SK-N-SH (cell line): ENCODE results near the gene PREB. TPM values are rescaled to one million over a fixed set of nuclear protein-coding genes. Genes with fewer than 3 reads are reported as not detected.

ENCODE experiments used
- CTCF ChIA-PET: fragments of 300-600, 350-600 bp; formaldehyde crosslinking; extraction: SDS; loops from one replicate; lab custom pipeline; 2021; lab: Yijun Ruan, JAX
- POLR2A ChIA-PET: fragments of 350-600 bp; sonication (Branson Sonifier 250); formaldehyde crosslinking; extraction: SDS; loops from one replicate; lab custom pipeline; 2020; ENCODE audit warnings: antibody characterized with exemption, inconsistent platforms; lab: Yijun Ruan, JAX
- DNase-seq: peaks from one replicate; pipeline ENCODE4 v3.0.0; 2012
- H2AFZ ChIP-seq: fragments of 200-600 bp; sonication (generic); 2 replicates; pipeline ENCODE4 v1.8.1; 2016; ENCODE audit warnings: antibody characterized with exemption, mild to moderate bottlenecking, low read depth
- H3F3A ChIP-seq: fragments of 200-600 bp; sonication (generic); replicated peaks from 2 replicates; pipeline ENCODE3; 2016; ENCODE audit warnings: antibody characterized with exemption, mild to moderate bottlenecking; ENCODE audit not compliant: insufficient read depth
- H3K27ac ChIP-seq, 2 experiments: fragments of 200-500 bp in 1 of 2; fragments of 200-600 bp in 1 of 2; sonication (Bioruptor generic) in 1 of 2; sonication (generic), shearing (Covaris generic) in 1 of 2; 2 replicates each; pipeline versions ENCODE4 v1.5.1 to v1.6.1; 2014 to 2016; ENCODE audit warnings: low read depth in 2 of 2, inconsistent platforms in 1 of 2, low read length in 1 of 2, mild to moderate bottlenecking in 1 of 2, mixed read lengths in 1 of 2
- H3K27me3 ChIP-seq: fragments of 200-600 bp; sonication (generic), shearing (Covaris generic); 2 replicates; pipeline ENCODE4 v1.6.1; 2016; ENCODE audit warnings: mixed run types; ENCODE audit not compliant: insufficient read depth
- H3K36me3 ChIP-seq, 2 experiments: fragments of 200-500 bp in 1 of 2; fragments of 200-600 bp in 1 of 2; sonication (Bioruptor generic) in 1 of 2; sonication (generic) in 1 of 2; replicated peaks in 1 of 2; 2 replicates each; pipeline versions ENCODE3 to v1.5.1; 2014 to 2016; ENCODE audit warnings: low read length in 1 of 2, mild to moderate bottlenecking in 1 of 2; ENCODE audit not compliant: insufficient read depth in 2 of 2, control insufficient read depth in 1 of 2
- H3K4me1 ChIP-seq, 2 experiments: fragments of 200-500 bp in 1 of 2; fragments of 200-600 bp in 1 of 2; sonication (Bioruptor generic) in 1 of 2; sonication (generic), shearing (Covaris generic) in 1 of 2; 2 replicates each; pipeline versions ENCODE4 v1.5.1 to v1.6.1; 2014 to 2016; ENCODE audit warnings: low read depth in 1 of 2, low read length in 1 of 2, mixed run types in 1 of 2; ENCODE audit not compliant: insufficient read depth in 2 of 2, control insufficient read depth in 1 of 2
- H3K4me2 ChIP-seq: fragments of 200-600 bp; sonication (generic), shearing (Covaris generic); 2 replicates; pipeline ENCODE4 v1.6.1; 2017; ENCODE audit warnings: mixed run types
- H3K4me3 ChIP-seq, 2 experiments: fragments of 200-500 bp in 1 of 2; fragments of 200-600 bp in 1 of 2; sonication (Bioruptor generic) in 1 of 2; sonication (generic), shearing (Covaris generic) in 1 of 2; 2 replicates each; pipeline versions ENCODE4 v1.5.1 to v1.8.1; 2014 to 2016; ENCODE audit warnings: low read depth in 2 of 2, inconsistent platforms in 1 of 2, low read length in 1 of 2, mild to moderate bottlenecking in 1 of 2, mixed read lengths in 1 of 2, moderate library complexity in 1 of 2
- H3K79me2 ChIP-seq: fragments of 200-600 bp; sonication (generic); 2 replicates; pipeline ENCODE4 v1.8.1; 2017; ENCODE audit warnings: mild to moderate bottlenecking; ENCODE audit not compliant: insufficient read depth
- H3K9ac ChIP-seq: fragments of 200-600 bp; sonication (generic); 2 replicates; pipeline ENCODE4 v1.6.1; 2017; ENCODE audit warnings: mixed run types
- H3K9me2 ChIP-seq: fragments of 200-600 bp; sonication (generic); 2 replicates; pipeline ENCODE4 v1.6.1; 2017; ENCODE audit warnings: mixed run types
- H3K9me3 ChIP-seq: fragments of 200-600 bp; sonication (generic); 2 replicates; pipeline ENCODE4 v1.6.1; 2017; ENCODE audit warnings: mixed run types, mild to moderate bottlenecking, moderate library complexity
- H4K20me1 ChIP-seq: fragments of 200-600 bp; sonication (generic); 2 replicates; pipeline ENCODE4 v1.6.1; 2017; ENCODE audit warnings: mild to moderate bottlenecking, mixed run types; ENCODE audit not compliant: insufficient read depth
- CHD2 ChIP-seq: fragments of 150-350 bp; IDR thresholded peaks from 2 replicates; pipeline ENCODE4 v1.6.1; 2018; ENCODE audit warnings: low read length; ENCODE audit not compliant: partially characterized antibody
- CTCF ChIP-seq: fragments of 200-600 bp; sonication (generic); IDR thresholded peaks from 2 replicates; pipeline ENCODE4 v1.6.1; 2017; ENCODE audit warnings: antibody characterized with exemption, mild to moderate bottlenecking, moderate library complexity
- ELF1 ChIP-seq: IDR thresholded peaks from 2 replicates; pipeline ENCODE4 v1.4.0; 2012
- EZH2phosphoT487 ChIP-seq: fragments of 200-600 bp; sonication (generic); IDR thresholded peaks from 2 replicates; pipeline ENCODE4 v1.6.1; 2017; ENCODE audit warnings: low read depth, mixed run types, mild to moderate bottlenecking, antibody characterized with exemption, moderate library complexity, borderline replicate concordance
- MAX ChIP-seq: IDR thresholded peaks from 2 replicates; pipeline ENCODE4 v1.4.0; 2012; ENCODE audit warnings: low read depth
- MEF2A ChIP-seq: IDR thresholded peaks from 2 replicates; pipeline ENCODE4 v1.4.0; 2012; ENCODE audit warnings: low read depth, borderline replicate concordance
- MXI1 ChIP-seq: IDR thresholded peaks from 2 replicates; pipeline ENCODE4 v1.6.1; 2012; ENCODE audit warnings: mild to moderate bottlenecking, low read depth, low read length, improper control_type of control experiment
- NFIC ChIP-seq: IDR thresholded peaks from 2 replicates; pipeline ENCODE4 v1.4.0; 2012; ENCODE audit warnings: borderline replicate concordance
- RAD21 ChIP-seq: IDR thresholded peaks from 2 replicates; pipeline ENCODE4 v1.6.1; 2012; ENCODE audit warnings: mild to moderate bottlenecking, low read length
- REST ChIP-seq: IDR thresholded peaks from 2 replicates; pipeline ENCODE4 v1.6.1; 2012; ENCODE audit warnings: mild to moderate bottlenecking, low read depth, low read length, moderate library complexity
- RFX5 ChIP-seq: IDR thresholded peaks from 2 replicates; pipeline ENCODE4 v1.6.1; 2012; ENCODE audit warnings: mild to moderate bottlenecking, improper control_type of control experiment, low read length
- SIN3A ChIP-seq: IDR thresholded peaks from 2 replicates; pipeline ENCODE4 v1.6.1; 2012; ENCODE audit warnings: low read depth, mild to moderate bottlenecking, low read length, moderate library complexity, borderline replicate concordance
- SMC3 ChIP-seq: IDR thresholded peaks from 2 replicates; pipeline ENCODE4 v1.6.1; 2012; ENCODE audit warnings: low read depth, low read length, improper control_type of control experiment
- TCF12 ChIP-seq: IDR thresholded peaks from 2 replicates; pipeline ENCODE4 v1.4.0; 2012
- TEAD4 ChIP-seq: IDR thresholded peaks from 2 replicates; pipeline ENCODE4 v1.4.0; 2012; ENCODE audit warnings: mild to moderate bottlenecking, borderline replicate concordance; ENCODE audit not compliant: insufficient read depth
- USF2 ChIP-seq: fragments of 150-350 bp; IDR thresholded peaks from 2 replicates; pipeline ENCODE4 v1.6.1; 2017; ENCODE audit warnings: antibody characterized with exemption, low read length, low read depth, borderline replicate concordance
- ZBTB33 ChIP-seq: IDR thresholded peaks from 2 replicates; pipeline ENCODE4 v1.4.0; 2012; ENCODE audit warnings: low read depth, borderline replicate concordance
- WGBS: methylation state at CpG from one replicate; pipeline ENCODE4 v1.1.6; 2017; ENCODE audit warnings: low lambda C conversion rate; 5-methylcytosine and 5-hydroxymethylcytosine counted together
- polyA plus RNA-seq, 3 experiments: library from polyadenylated mRNA; depleted of rRNA; stranded (reverse); fragments of >200 nt; gene quantifications; 2 replicates each; pipeline ENCODE4 v1.2.3, GENCODE V29; 2012

PREB gene
- polyA plus RNA-seq, 1 of the 3 experiments (the other 2 are of a cell fraction) = 47.9 TPM

- no peaks in the 10 kb centered on the region for H3K27me3 ChIP-seq
- H3K4me3 ChIP-seq = no peak overlapping the region
- ChIA-PET POLR2A (interaction anchor here (0.7 to 1.2 kb wide), 3 partner anchors 9 to 49 kb away, joined by 3 to 4 read pairs (median 3); no protein-coding TSS in a partner anchor), CTCF (interaction anchor here (0.8 to 14.2 kb wide), 8 partner anchors 50 to 202 kb away, joined by 3 to 169 read pairs (median 12); partner anchors contain the start of gene TRIM54)
- no peaks in the 10 kb centered on the region for H3K9me3 ChIP-seq
- no peak for DNase-seq
- no peaks in the 10 kb centered on the region for H3K36me3 ChIP-seq
- H3K9me2 ChIP-seq = no peaks in the 10 kb centered on the region
- no peak overlapping the region for H3K27ac ChIP-seq
- no peaks in the 10 kb centered on the region for H3F3A ChIP-seq
- no peaks in the 10 kb centered on the region for H4K20me1 ChIP-seq
- no peaks in the 10 kb centered on the region for H3K79me2 ChIP-seq
- WGBS = 90% methylated on average over 2 of the region's 5 CpGs
- no peak overlapping the region for H3K4me2 ChIP-seq
- TF ChIP-seq RAD21 = no peak
- no peak for TF ChIP-seq NFIC
- no peak for TF ChIP-seq RFX5
- TF ChIP-seq ELF1 = no peak
- TF ChIP-seq SIN3A = no peak
- no peak for TF ChIP-seq EZH2phosphoT487
- no peak for TF ChIP-seq REST
- no peak for TF ChIP-seq CTCF
- no peak for TF ChIP-seq SMC3
- TF ChIP-seq USF2 = no peak
- TF ChIP-seq MAX = no peak
- no peak for TF ChIP-seq ZBTB33
- no peak for TF ChIP-seq MEF2A
- no peak for TF ChIP-seq TCF12
- no peak for TF ChIP-seq MXI1
- no peak for TF ChIP-seq CHD2
- no peak for TF ChIP-seq TEAD4
- H3K4me1 ChIP-seq = peaks cover 0 to under 1% of the 10 kb centered on the region in 2 experiments; a peak in 1 of 4 replicates
- no peak overlapping the region for H2AFZ ChIP-seq
- no peak overlapping the region for H3K9ac ChIP-seq
These were observed 32.1 kb downstream of the PREB start for GRCh38 chr2:27102329-27102728.
